Heart left ventricle (tissue), 13 donors: Measurements from ENCODE around the gene LPXN.

ENCODE experiments used
- POLR2A ChIP-seq, 2 donors: fragments of 450-650 bp; IDR thresholded peaks; one replicate each; pipeline ENCODE4 v1.6.1; 2017; ENCODE audit warnings: antibody characterized with exemption in 2 of 2, mild to moderate bottlenecking in 2 of 2, moderate library complexity in 2 of 2
- TF ChIP-seq, protein P1 (sequence below), 12 donors: fragments of 200-600 bp; sonication (generic) in 4 of 12; IDR thresholded peaks; one replicate each; pipeline versions ENCODE4 v1.5.0 to v1.8.0; 2018 to 2022; ENCODE audit warnings: antibody characterized with exemption in 12 of 12, mild to moderate bottlenecking in 5 of 12
- donor health status: ischemic (EF 13 %, LVEDD 7.1; RV severe dilation, severe dysfunction).
- donor health status: DM: no; HTN: yes; CAD: no.
- donor health status: DM: no; HTN: no; CAD: no.
- donor health status: ischemic (EF 25% LVEDD 6.9; RV normal size, moderate dysfunction).
- donor health status: ischemic (EF 25% LVEDD 5.7; RV mildly dilated, moderate dysfunction).
- donor health status: ischemic (EF 35%, LVEDD 5.7; RV mildly dilated, moderate dysfunction).
- donor health status: nonischemic (EF 11% LVEDD 7.7; RV severe dilation, severe dysfunction).
- donor health status: DM: yes; HTN: yes; CAD: no.
- donor health status: PGD.
- donor health status: ischemic (EF 29% LVEDD 5.4; RV normal size, mild dysfunction).
- donor health status: nonischemic (EF 23%, LVEDD 6.1; RV moderate dilation, normal function).

- TF ChIP-seq, protein P1, sequence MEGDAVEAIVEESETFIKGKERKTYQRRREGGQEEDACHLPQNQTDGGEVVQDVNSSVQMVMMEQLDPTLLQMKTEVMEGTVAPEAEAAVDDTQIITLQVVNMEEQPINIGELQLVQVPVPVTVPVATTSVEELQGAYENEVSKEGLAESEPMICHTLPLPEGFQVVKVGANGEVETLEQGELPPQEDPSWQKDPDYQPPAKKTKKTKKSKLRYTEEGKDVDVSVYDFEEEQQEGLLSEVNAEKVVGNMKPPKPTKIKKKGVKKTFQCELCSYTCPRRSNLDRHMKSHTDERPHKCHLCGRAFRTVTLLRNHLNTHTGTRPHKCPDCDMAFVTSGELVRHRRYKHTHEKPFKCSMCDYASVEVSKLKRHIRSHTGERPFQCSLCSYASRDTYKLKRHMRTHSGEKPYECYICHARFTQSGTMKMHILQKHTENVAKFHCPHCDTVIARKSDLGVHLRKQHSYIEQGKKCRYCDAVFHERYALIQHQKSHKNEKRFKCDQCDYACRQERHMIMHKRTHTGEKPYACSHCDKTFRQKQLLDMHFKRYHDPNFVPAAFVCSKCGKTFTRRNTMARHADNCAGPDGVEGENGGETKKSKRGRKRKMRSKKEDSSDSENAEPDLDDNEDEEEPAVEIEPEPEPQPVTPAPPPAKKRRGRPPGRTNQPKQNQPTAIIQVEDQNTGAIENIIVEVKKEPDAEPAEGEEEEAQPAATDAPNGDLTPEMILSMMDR (IDR thresholded peaks at IDR 0.05) = no peak
- no peak for TF ChIP-seq POLR2A (IDR thresholded peaks at IDR 0.05)
Measured at GRCh38 chr11:58505849-58506248, 69.8 kb downstream of the LPXN start.
